ENCODE data around the gene MYO15A.

Gene MYO15A

GRCh38 chr17:18108401-18109312 lies at the start of gene MYO15A:
MYO15A (plus strand) TSS chr17:18108756; CDS start chr17:18118801, 10,045 bp downstream.
- DNase-seq (ENCODE audit: low spot score): no peak
- no peak within 1 kb of the TSS for H3K4me3 ChIP-seq
- no peak within 1 kb of the TSS for H3K27ac ChIP-seq
- TF ChIP-seq CTCF (IDR thresholded peaks at IDR 0.05): no peak

- DNase-seq (ENCODE audit: low spot score): no peak
- H3K4me3 ChIP-seq: no peak overlapping the region
- no peak for TF ChIP-seq CTCF (IDR thresholded peaks at IDR 0.05)
- no peak overlapping the region for H3K27ac ChIP-seq
Measured at GRCh38 chr17:18059283-18059682, 49.3 kb upstream of the MYO15A start.

- Histone ChIP-seq H3K27ac (no peak overlapping the region), H3K4me3 (no peak overlapping the region)
- TF ChIP-seq CTCF (IDR thresholded peaks at IDR 0.05): no peak
- DNase-seq (ENCODE audit: low spot score): no peak
Measured at GRCh38 chr17:18064053-18064452, 44.5 kb upstream of the MYO15A start.

- no peak for TF ChIP-seq CTCF (IDR thresholded peaks at IDR 0.05)
- Histone ChIP-seq H3K4me3 (no peak overlapping the region), H3K27ac (no peak overlapping the region)
- DNase-seq (ENCODE audit: low spot score): no peak
Measured at GRCh38 chr17:18065546-18065945, 43.0 kb upstream of the MYO15A start.

GRCh38 chr17:18066866-18067265 lies 41.7 kb upstream of the MYO15A start:
- DNase-seq (ENCODE audit: low spot score): no peak
- no peak overlapping the region for H3K27ac ChIP-seq
- H3K4me3 ChIP-seq: no peak overlapping the region
- no peak for TF ChIP-seq CTCF (IDR thresholded peaks at IDR 0.05)

- TF ChIP-seq CTCF (IDR thresholded peaks at IDR 0.05): no peak
- no peak overlapping the region for H3K27ac ChIP-seq
- no peak for DNase-seq (ENCODE audit: low spot score)
- no peak overlapping the region for H3K4me3 ChIP-seq
Measured at GRCh38 chr17:18069101-18069500, 39.5 kb upstream of the MYO15A start.

GRCh38 chr17:18070861-18071340 lies 37.7 kb upstream of the MYO15A start:
- H3K4me3 ChIP-seq: peak overlapping the region; percentile 29
- TF ChIP-seq CTCF (IDR thresholded peaks at IDR 0.05): no peak
- no peak overlapping the region for H3K27ac ChIP-seq
- no peak for DNase-seq (ENCODE audit: low spot score)
